Endothelial cell of umbilical vein (primary cell): ENCODE data around the gene PACS1. TPM values are rescaled to one million over a fixed set of nuclear protein-coding genes. Genes with fewer than 3 reads are reported as not detected.

Experiments used
- BruUV-seq: library from RNA; stranded (reverse); fragments of 400-500 nt; replicated peaks from 2 replicates; lab custom pipeline; 2021; lab: Mats Ljungman, UMichigan
- CTCF ChIA-PET: fragments of 300-600, 350-600 bp; sonication (Branson Sonifier 250); formaldehyde crosslinking; loops from one replicate; lab custom pipeline; 2021; ENCODE audit warnings: antibody characterized with exemption, inconsistent platforms; lab: Charles Lee
- POLR2A ChIA-PET: fragments of 300-600, 350-600 bp; sonication (Branson Sonifier 250); formaldehyde crosslinking; loops from one replicate; lab custom pipeline; 2021; ENCODE audit warnings: antibody characterized with exemption, inconsistent platforms; lab: Charles Lee
- DNase-seq: peaks from one replicate; pipeline ENCODE4 v3.0.0-alpha.2; 2011; ENCODE audit warnings: low read depth, low spot score
- FAIRE-seq: peaks from 2 replicates; lab custom pipeline; 2011; peaks lifted over from hg19 to GRCh38; lab: Jason Lieb, UNC
- H2AFZ ChIP-seq: 2 replicates; pipeline ENCODE4 v1.6.0; 2012; ENCODE audit warnings: low read depth, low read length, control low read depth, inconsistent platforms
- H3K27ac ChIP-seq: 2 replicates; pipeline ENCODE4 v1.5.1; 2011; ENCODE audit warnings: low read depth, mild to moderate bottlenecking, control low read depth, low read length, moderate library complexity; ENCODE audit not compliant: insufficient read depth
- H3K27me3 ChIP-seq, 2 experiments: 2 replicates each; pipeline versions ENCODE4 v1.6.0 to v1.6.1; 2011; ENCODE audit warnings: low read length in 2 of 2, mixed read lengths in 1 of 2; ENCODE audit not compliant: control insufficient read depth in 2 of 2, insufficient read depth in 2 of 2
- H3K36me3 ChIP-seq, 2 experiments: 2 replicates in 1 of 2; 3 replicates in 1 of 2; pipeline ENCODE4 v1.5.1; 2011; ENCODE audit warnings: low read length in 2 of 2, mild to moderate bottlenecking in 1 of 2, moderate library complexity in 1 of 2; ENCODE audit not compliant: control insufficient read depth in 2 of 2, insufficient read depth in 2 of 2; ENCODE audit errors: extremely low read depth in 1 of 2
- H3K4me1 ChIP-seq: 3 replicates; pipeline ENCODE4 v1.5.1; 2011; ENCODE audit warnings: mild to moderate bottlenecking, low read length; ENCODE audit not compliant: control insufficient read depth, insufficient read depth; ENCODE audit errors: extremely low read depth
- H3K4me2 ChIP-seq: 2 replicates; pipeline ENCODE4 v1.6.1; 2011; ENCODE audit warnings: low read length, control low read depth, mixed read lengths; ENCODE audit not compliant: insufficient read depth
- H3K4me3 ChIP-seq, 3 experiments: fragments of 200-600 bp in 1 of 3; sonication (generic), shearing (Covaris generic) in 1 of 3; replicated peaks in 1 of 3; 2 replicates each; pipeline ENCODE4 v1.5.1; 2011 to 2016; ENCODE audit warnings: control low read depth in 3 of 3, low read length in 3 of 3, mild to moderate bottlenecking in 2 of 3, inconsistent platforms in 1 of 3, low read depth in 1 of 3, moderate library complexity in 1 of 3; ENCODE audit not compliant: insufficient read depth in 1 of 3
- H3K79me2 ChIP-seq: 2 replicates; pipeline ENCODE4 v1.6.0; 2012; ENCODE audit warnings: low read length, inconsistent platforms; ENCODE audit not compliant: control insufficient read depth, insufficient read depth
- H3K9ac ChIP-seq: replicated peaks from 2 replicates; pipeline ENCODE3; 2011; ENCODE audit warnings: low read length, control low read depth; ENCODE audit not compliant: insufficient read depth; ENCODE audit errors: extremely low read depth
- H3K9me1 ChIP-seq: replicated peaks from 3 replicates; pipeline ENCODE4 v1.6.0; 2011; ENCODE audit warnings: mild to moderate bottlenecking, low read length; ENCODE audit not compliant: control insufficient read depth, insufficient read depth; ENCODE audit errors: extremely low read depth
- H3K9me3 ChIP-seq: replicated peaks from 2 replicates; pipeline ENCODE4 v1.5.1; 2012; ENCODE audit warnings: low read length, inconsistent platforms; ENCODE audit not compliant: control insufficient read depth, insufficient read depth
- H4K20me1 ChIP-seq: replicated peaks from 2 replicates; pipeline ENCODE3; 2011; ENCODE audit warnings: mild to moderate bottlenecking, low read length; ENCODE audit not compliant: control insufficient read depth, insufficient read depth; ENCODE audit errors: extremely low read depth
- EZH2 ChIP-seq: IDR thresholded peaks from 2 replicates; pipeline ENCODE4 v1.6.1; 2012; ENCODE audit warnings: borderline replicate concordance, low read depth, mild to moderate bottlenecking, moderate library complexity, low read length, inconsistent platforms; ENCODE audit not compliant: severe bottlenecking
- FOS ChIP-seq: IDR thresholded peaks from 2 replicates; pipeline ENCODE4 v1.6.1; 2011; ENCODE audit warnings: mild to moderate bottlenecking, low read length, moderate library complexity, borderline replicate concordance; ENCODE audit not compliant: insufficient read depth
- GATA2 ChIP-seq: IDR thresholded peaks from 2 replicates; pipeline ENCODE4 v1.7.0; 2011; ENCODE audit warnings: low read depth, mild to moderate bottlenecking, moderate library complexity, mixed read lengths, low read length; ENCODE audit not compliant: insufficient read length, insufficient read depth
- JUN ChIP-seq: IDR thresholded peaks from 2 replicates; pipeline ENCODE4 v1.6.1; 2011; ENCODE audit warnings: borderline replicate concordance, low read depth; ENCODE audit not compliant: insufficient read length, insufficient read depth
- MYC ChIP-seq: IDR thresholded peaks from one replicate; pipeline ENCODE4 v1.6.1; 2011; ENCODE audit warnings: mild to moderate bottlenecking, low read depth, low read length
- POLR2A ChIP-seq: IDR thresholded peaks from 2 replicates; pipeline ENCODE4 v1.6.1; 2012; ENCODE audit warnings: low read depth, mild to moderate bottlenecking, control low read depth, low read length
- POLR2AphosphoS5 ChIP-seq: IDR thresholded peaks from 2 replicates; pipeline ENCODE4 v1.6.1; 2012; ENCODE audit warnings: low read depth, mild to moderate bottlenecking, control low read depth, low read length, moderate library complexity; ENCODE audit not compliant: insufficient read depth
- dilution Hi-C: fragments of 300-500 bp; cut with MboI; formaldehyde crosslinking; loops from one replicate; pipeline ENCODE4 v1.15.0; 2019; ENCODE audit warnings: low sequenced_read_pairs; ENCODE audit not compliant: extremely low pct_ligation_motif_present
- intact Hi-C: fragments of 100-400 bp; cut with micrococcal nuclease; formaldehyde crosslinking; loops from one replicate; pipeline ENCODE4 v1.10.0; 2022
- polyA plus RNA-seq, 4 experiments: library from polyadenylated mRNA; depleted of rRNA in 3 of 4; stranded (reverse) in 3 of 4; unstranded in 1 of 4; fragments of >200 nt; gene quantifications; 2 replicates each; pipeline versions ENCODE4 v1.2.1 to v1.2.3, GENCODE V29; 2011 to 2012; ENCODE audit warnings: missing spikeins in 1 of 4
- total RNA-seq: library from RNA; stranded (reverse); gene quantifications from 2 replicates; pipeline ENCODE4 v1.2.3, GENCODE V29; 2021
- TF ChIP-seq, protein P1 (sequence below): IDR thresholded peaks from 2 replicates; pipeline ENCODE4 v1.6.1; 2011; ENCODE audit not compliant: insufficient read depth, insufficient read length
- TF ChIP-seq, protein P2 (sequence below), 2 donors: IDR thresholded peaks; 1 replicate in 1 of 2; 2 replicates in 1 of 2; pipeline ENCODE4 v1.5.1; 2011; ENCODE audit warnings: low read length in 2 of 2, mild to moderate bottlenecking in 2 of 2, moderate library complexity in 2 of 2, control low read depth in 1 of 2, inconsistent platforms in 1 of 2, low read depth in 1 of 2; ENCODE audit not compliant: insufficient read depth in 1 of 2; ENCODE audit errors: extremely low read depth in 1 of 2

Gene PACS1
- total and polyA plus RNA-seq, 2 donors (not counting 3 experiments of a cell fraction or from before 2014, with no cell fraction given), result 26.4 to 64.4 TPM

DNA sequence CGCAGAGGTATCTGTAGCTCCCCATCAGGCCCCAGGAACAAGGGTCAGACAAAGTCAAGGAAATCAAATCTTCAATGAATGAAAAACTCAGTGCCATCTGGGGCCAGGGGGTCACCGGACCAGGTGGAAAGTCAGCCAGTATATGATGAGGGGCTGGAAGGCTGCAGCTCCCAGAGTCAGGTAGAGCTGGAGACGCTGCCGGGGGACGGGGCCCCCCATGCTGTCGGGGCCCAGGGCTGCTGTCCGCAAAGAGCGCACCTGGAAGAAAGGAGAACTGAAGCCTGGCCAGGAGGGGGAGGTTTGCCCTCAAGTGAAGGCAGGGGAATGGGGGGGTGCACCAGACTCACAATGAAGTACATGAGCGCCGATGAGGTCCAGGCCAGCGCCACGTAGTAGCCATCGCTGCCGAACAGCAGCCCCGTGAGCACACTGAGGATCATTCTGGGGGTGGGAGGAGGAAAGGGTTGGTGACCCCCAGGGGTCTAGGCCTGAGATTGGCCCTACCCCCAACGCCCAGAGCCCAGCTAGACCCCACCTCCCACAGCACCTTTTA is 214.5 kb downstream of the PACS1 start:
- DNase-seq, result no peak
- BruUV-seq, result no TSS peak
- no peak overlapping the region for H3K4me3 ChIP-seq
- H3K27ac ChIP-seq, result no peak overlapping the region
- H3K36me3 ChIP-seq, result peaks cover 0 to 7% of the 10 kb centered on the region in 2 experiments
- no peak overlapping the region for H2AFZ ChIP-seq
- intact Hi-C loops (no loop called here), dilution Hi-C loops (no loop called here)
- TF ChIP-seq FOS, result no peak
- FAIRE-seq, result no peak
- ChIA-PET CTCF (interaction anchor here (1.0 to 2.0 kb wide), 2 partner anchors 62 to 63 kb away, joined by 3 to 6 read pairs; no protein-coding TSS in a partner anchor), POLR2A (no interaction called here)
- H3K27me3 ChIP-seq, result no peaks in the 10 kb centered on the region
- H3K4me2 ChIP-seq, result no peak overlapping the region
- H3K4me1 ChIP-seq, result peaks cover 7% of the 10 kb centered on the region
- no peaks in the 10 kb centered on the region for H3K9me1 ChIP-seq
- H3K9me3 ChIP-seq, result no peaks in the 10 kb centered on the region
- H4K20me1 ChIP-seq, result no peaks in the 10 kb centered on the region
- H3K9ac ChIP-seq, result no peak overlapping the region
- peaks cover 12% of the 10 kb centered on the region for H3K79me2 ChIP-seq

DNA sequence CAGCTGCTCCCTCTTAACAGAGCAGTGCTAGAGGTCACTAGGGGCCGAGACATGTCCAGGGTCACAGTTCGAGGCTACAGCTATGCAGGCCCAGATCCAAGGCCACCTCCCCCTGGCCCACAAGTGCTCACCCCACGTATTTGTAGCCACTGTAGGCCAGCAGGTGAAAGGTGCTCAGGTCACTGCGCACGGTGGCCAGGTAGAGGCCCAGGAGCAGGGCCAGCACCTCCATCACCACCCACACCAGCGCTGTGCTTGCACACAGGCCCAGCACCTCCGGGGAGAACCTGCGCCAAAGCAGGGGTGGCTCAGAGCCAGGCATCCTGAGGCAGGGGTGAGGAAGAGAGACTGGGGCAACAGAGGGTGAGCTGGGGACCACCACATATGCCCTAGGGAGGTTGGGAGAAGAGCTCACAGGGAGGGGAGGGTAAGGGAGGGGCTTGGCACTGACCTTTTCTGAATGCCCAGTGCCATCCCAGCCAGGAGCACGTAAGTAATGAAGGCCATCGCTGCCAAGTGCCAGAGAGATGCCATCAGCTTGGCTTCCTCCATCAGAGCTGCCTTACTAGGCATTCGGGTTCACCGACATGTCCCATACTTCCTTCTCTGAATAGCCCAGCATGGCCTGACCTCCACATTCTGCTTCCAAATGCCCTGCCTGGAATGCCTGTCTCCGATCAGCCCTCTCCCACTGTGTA is 215.3 kb downstream of the PACS1 start:
- DNase-seq, result no peak
- no peak overlapping the region for H2AFZ ChIP-seq
- dilution Hi-C loops (no loop called here), intact Hi-C loops (no loop called here)
- ChIA-PET POLR2A (no interaction called here), CTCF (interaction anchor here (1.3 to 2.1 kb wide), 3 partner anchors 27 to 63 kb away, joined by 3 to 10 read pairs (median 6); partner anchors contain the start of gene RIN1)
- no peak overlapping the region for H3K9ac ChIP-seq
- peaks cover 0 to 7% of the 10 kb centered on the region in 2 experiments for H3K36me3 ChIP-seq
- H3K4me3 ChIP-seq, result no peak overlapping the region
- no peaks in the 10 kb centered on the region for H4K20me1 ChIP-seq
- no peak overlapping the region for H3K4me2 ChIP-seq
- peaks cover 13% of the 10 kb centered on the region for H3K4me1 ChIP-seq
- no TSS peak for BruUV-seq
- H3K9me3 ChIP-seq, result no peaks in the 10 kb centered on the region
- peaks cover 12% of the 10 kb centered on the region for H3K79me2 ChIP-seq
- no peak for FAIRE-seq
- TF ChIP-seq POLR2AphosphoS5 (no peak), FOS (no peak), EZH2 (no peak), MYC (no peak), JUN (no peak), POLR2A (no peak), GATA2 (no peak)
- TF ChIP-seq, protein P1, sequence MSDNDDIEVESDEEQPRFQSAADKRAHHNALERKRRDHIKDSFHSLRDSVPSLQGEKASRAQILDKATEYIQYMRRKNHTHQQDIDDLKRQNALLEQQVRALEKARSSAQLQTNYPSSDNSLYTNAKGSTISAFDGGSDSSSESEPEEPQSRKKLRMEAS, result no peak
- TF ChIP-seq, protein P2, sequence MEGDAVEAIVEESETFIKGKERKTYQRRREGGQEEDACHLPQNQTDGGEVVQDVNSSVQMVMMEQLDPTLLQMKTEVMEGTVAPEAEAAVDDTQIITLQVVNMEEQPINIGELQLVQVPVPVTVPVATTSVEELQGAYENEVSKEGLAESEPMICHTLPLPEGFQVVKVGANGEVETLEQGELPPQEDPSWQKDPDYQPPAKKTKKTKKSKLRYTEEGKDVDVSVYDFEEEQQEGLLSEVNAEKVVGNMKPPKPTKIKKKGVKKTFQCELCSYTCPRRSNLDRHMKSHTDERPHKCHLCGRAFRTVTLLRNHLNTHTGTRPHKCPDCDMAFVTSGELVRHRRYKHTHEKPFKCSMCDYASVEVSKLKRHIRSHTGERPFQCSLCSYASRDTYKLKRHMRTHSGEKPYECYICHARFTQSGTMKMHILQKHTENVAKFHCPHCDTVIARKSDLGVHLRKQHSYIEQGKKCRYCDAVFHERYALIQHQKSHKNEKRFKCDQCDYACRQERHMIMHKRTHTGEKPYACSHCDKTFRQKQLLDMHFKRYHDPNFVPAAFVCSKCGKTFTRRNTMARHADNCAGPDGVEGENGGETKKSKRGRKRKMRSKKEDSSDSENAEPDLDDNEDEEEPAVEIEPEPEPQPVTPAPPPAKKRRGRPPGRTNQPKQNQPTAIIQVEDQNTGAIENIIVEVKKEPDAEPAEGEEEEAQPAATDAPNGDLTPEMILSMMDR (IDR thresholded peaks at IDR 0.05; ENCODE audit: extremely low read depth in 1 of 2, insufficient read depth in 1 of 2, low read depth in 1 of 2, low read length in 2 of 2), result no peak
- H3K27ac ChIP-seq, result no peak overlapping the region
- H3K27me3 ChIP-seq, result no peaks in the 10 kb centered on the region
- H3K9me1 ChIP-seq, result no peaks in the 10 kb centered on the region
